OCI-LY7 (cell line): ENCODE results near the gene PNPLA6. TPM values are rescaled to one million over a fixed set of nuclear protein-coding genes. Genes with fewer than 3 reads are reported as not detected.

Source experiments
- BruUV-seq: library from RNA; stranded (reverse); fragments of 400-500 nt; replicated peaks from 2 replicates; lab custom pipeline; 2021; lab: Mats Ljungman, UMichigan
- CTCF ChIA-PET: fragments of 300-600 bp; sonication (Branson Sonifier 250); formaldehyde crosslinking; loops from one replicate; lab custom pipeline; 2022; ENCODE audit warnings: antibody characterized with exemption; ENCODE audit not compliant: unreplicated experiment; lab: Charles Lee
- POLR2A ChIA-PET: fragments of 300-600 bp; sonication (Branson Sonifier 250); formaldehyde crosslinking; loops from one replicate; lab custom pipeline; 2022; ENCODE audit warnings: antibody characterized with exemption; lab: Charles Lee
- DNase-seq: peaks from one replicate; pipeline ENCODE4 v3.0.0-alpha.2; 2015; ENCODE audit warnings: low spot score
- H2AFZ ChIP-seq: fragments of 200-600 bp; sonication (generic), shearing (Covaris generic); 2 replicates; pipeline ENCODE4 v1.6.1; 2014; ENCODE audit warnings: mild to moderate bottlenecking, antibody characterized with exemption, low read length, moderate library complexity
- H3K27ac ChIP-seq: fragments of 200-600 bp; sonication (generic); 2 replicates; pipeline ENCODE4 v1.5.1; 2014; ENCODE audit warnings: mixed run types, low read depth, mild to moderate bottlenecking, moderate library complexity, low read length, inconsistent platforms; ENCODE audit not compliant: poor library complexity, severe bottlenecking
- H3K36me3 ChIP-seq: fragments of 200-600 bp; sonication (generic); 2 replicates; pipeline ENCODE4 v1.6.1; 2014; ENCODE audit warnings: mild to moderate bottlenecking, antibody characterized with exemption, low read length, moderate library complexity, mixed read lengths; ENCODE audit not compliant: insufficient read depth
- H3K4me1 ChIP-seq: fragments of 200-600 bp; sonication (generic); 2 replicates; pipeline ENCODE4 v1.5.1; 2014; ENCODE audit warnings: mild to moderate bottlenecking, low read length; ENCODE audit not compliant: insufficient read depth, poor library complexity, severe bottlenecking
- H3K4me2 ChIP-seq: fragments of 200-600 bp; sonication (generic); 2 replicates; pipeline ENCODE4 v1.6.1; 2014; ENCODE audit warnings: mild to moderate bottlenecking, low read length
- H3K4me3 ChIP-seq: fragments of 200-600 bp; sonication (generic); 2 replicates; pipeline ENCODE4 v1.5.1; 2014; ENCODE audit warnings: mild to moderate bottlenecking, low read depth, low read length; ENCODE audit not compliant: poor library complexity, severe bottlenecking
- H3K79me2 ChIP-seq: fragments of 200-600 bp; sonication (generic); 2 replicates; pipeline ENCODE4 v1.6.1; 2016; ENCODE audit warnings: low read depth, mild to moderate bottlenecking, low read length, moderate library complexity, mixed read lengths; ENCODE audit not compliant: insufficient read depth
- H3K9me2 ChIP-seq: fragments of 200-600 bp; sonication (generic); 2 replicates; pipeline ENCODE4 v1.6.1; 2016; ENCODE audit warnings: mild to moderate bottlenecking, low read length, mixed read lengths; ENCODE audit not compliant: insufficient read depth
- H3K9me3 ChIP-seq: fragments of 200-600 bp; sonication (generic); 2 replicates; pipeline ENCODE4 v1.6.1; 2014; ENCODE audit warnings: mild to moderate bottlenecking, mixed run types, low read length, mixed read lengths
- H4K20me1 ChIP-seq: fragments of 200-600 bp; sonication (generic); 2 replicates; pipeline ENCODE4 v1.6.1; 2014; ENCODE audit warnings: mild to moderate bottlenecking, antibody characterized with exemption, low read length, moderate library complexity, mixed read lengths; ENCODE audit not compliant: insufficient read depth
- EZH2phosphoT487 ChIP-seq: fragments of 200-600 bp; sonication (generic); IDR thresholded peaks from 2 replicates; pipeline ENCODE4 v1.6.1; 2018; ENCODE audit warnings: low read depth, borderline replicate concordance, mild to moderate bottlenecking, mixed run types, antibody characterized with exemption, low read length, moderate library complexity, mixed read lengths
- intact Hi-C: fragments of 100-400 bp; cut with micrococcal nuclease; formaldehyde crosslinking; loops from one replicate; pipeline ENCODE4 v1.10.0; 2022; ENCODE audit not compliant: unreplicated experiment
- total RNA-seq, 2 experiments: library from RNA; depleted of rRNA in 1 of 2; stranded (reverse); fragments of >200 nt in 1 of 2; shearing (Covaris generic) in 1 of 2; gene quantifications; 2 replicates each; pipeline ENCODE4 v1.2.3, GENCODE V29; 2014 to 2022
- TF ChIP-seq, protein P1 (sequence below): fragments of 200-600 bp; sonication (generic); conservative IDR thresholded peaks from 2 replicates; pipeline ENCODE4 v1.5.1; 2014; ENCODE audit warnings: mild to moderate bottlenecking, antibody characterized with exemption, low read length, moderate library complexity, mixed read lengths

The PNPLA6 gene
- total RNA-seq, 2 experiments from 2014 or later: 50.6 to 92.4 TPM

DNA sequence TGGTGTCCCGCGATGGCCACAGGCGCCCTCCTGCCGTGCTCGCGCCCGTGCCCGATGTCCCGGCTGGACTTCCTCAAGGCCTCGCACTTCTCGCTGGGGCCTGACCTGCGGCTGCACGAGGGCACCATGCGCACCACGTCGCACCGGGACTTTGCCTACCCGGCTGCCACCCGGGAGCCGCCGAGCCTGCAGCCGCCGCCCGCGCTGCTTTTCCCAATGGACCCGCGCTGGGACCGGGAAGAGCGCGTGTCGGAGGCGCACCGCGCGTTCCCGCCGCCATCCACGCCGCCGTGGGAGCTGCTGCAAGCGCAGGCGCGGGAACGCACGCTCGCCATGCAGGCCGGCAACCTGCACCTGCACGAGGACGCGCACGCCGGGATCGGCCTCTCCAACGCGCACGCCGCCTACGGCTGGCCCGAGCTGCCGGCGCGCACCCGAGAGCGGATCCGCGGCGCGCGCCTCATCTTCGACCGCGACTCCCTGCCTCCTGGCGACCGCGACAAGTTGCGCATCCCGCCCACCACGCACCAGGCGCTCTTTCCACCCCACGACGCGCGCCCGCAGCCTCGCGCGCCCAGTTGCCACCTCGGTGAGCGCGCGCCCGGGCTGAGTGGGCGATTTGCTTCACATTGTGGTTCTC is 34.6 kb upstream of the PNPLA6 start:
- H3K36me3 ChIP-seq: no peaks in the 10 kb centered on the region
- TF ChIP-seq, protein P1, sequence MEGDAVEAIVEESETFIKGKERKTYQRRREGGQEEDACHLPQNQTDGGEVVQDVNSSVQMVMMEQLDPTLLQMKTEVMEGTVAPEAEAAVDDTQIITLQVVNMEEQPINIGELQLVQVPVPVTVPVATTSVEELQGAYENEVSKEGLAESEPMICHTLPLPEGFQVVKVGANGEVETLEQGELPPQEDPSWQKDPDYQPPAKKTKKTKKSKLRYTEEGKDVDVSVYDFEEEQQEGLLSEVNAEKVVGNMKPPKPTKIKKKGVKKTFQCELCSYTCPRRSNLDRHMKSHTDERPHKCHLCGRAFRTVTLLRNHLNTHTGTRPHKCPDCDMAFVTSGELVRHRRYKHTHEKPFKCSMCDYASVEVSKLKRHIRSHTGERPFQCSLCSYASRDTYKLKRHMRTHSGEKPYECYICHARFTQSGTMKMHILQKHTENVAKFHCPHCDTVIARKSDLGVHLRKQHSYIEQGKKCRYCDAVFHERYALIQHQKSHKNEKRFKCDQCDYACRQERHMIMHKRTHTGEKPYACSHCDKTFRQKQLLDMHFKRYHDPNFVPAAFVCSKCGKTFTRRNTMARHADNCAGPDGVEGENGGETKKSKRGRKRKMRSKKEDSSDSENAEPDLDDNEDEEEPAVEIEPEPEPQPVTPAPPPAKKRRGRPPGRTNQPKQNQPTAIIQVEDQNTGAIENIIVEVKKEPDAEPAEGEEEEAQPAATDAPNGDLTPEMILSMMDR: no peak
- no peak for TF ChIP-seq EZH2phosphoT487
- DNase-seq: no peak
- H3K9me2 ChIP-seq: no peaks in the 10 kb centered on the region
- no peak overlapping the region for H3K4me2 ChIP-seq
- no peaks in the 10 kb centered on the region for H4K20me1 ChIP-seq
- peaks cover 8% of the 10 kb centered on the region for H3K4me1 ChIP-seq
- H3K4me3 ChIP-seq: no peak overlapping the region
- no TSS peak for BruUV-seq
- H3K27ac ChIP-seq: no peak overlapping the region
- no peak overlapping the region for H2AFZ ChIP-seq
- intact Hi-C loops: no loop called here
- CTCF ChIA-PET: no interaction called here
- POLR2A ChIA-PET: interaction anchor here (0.7 kb wide), 1 partner anchor 342 kb away, joined by 3 read pairs; no protein-coding TSS in a partner anchor
- no peaks in the 10 kb centered on the region for H3K9me3 ChIP-seq
- no peaks in the 10 kb centered on the region for H3K79me2 ChIP-seq

DNA sequence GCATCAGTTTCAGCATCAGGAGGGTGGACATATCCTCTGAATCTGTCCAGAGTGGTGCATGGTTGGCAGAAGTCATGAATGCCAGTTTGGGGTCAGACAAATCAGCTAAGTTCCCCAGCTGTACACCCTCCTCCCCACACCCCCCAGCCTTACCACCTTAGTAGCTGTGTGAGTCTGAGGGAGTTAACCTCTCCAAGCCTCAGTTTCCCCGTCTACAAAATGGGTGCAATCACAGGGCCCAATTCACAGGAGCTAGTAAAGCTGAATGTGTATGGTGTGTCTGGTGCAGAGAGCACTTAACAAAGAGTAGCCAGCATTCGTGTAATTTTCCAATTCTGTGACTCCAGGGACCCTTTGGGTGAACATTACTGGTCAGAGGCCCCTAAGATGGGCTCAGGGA is 33.0 kb upstream of the PNPLA6 start:
- no peaks in the 10 kb centered on the region for H4K20me1 ChIP-seq
- H3K4me2 ChIP-seq: no peak overlapping the region
- H3K27ac ChIP-seq: no peak overlapping the region
- no peaks in the 10 kb centered on the region for H3K79me2 ChIP-seq
- H3K9me2 ChIP-seq: no peaks in the 10 kb centered on the region
- no peak overlapping the region for H3K4me3 ChIP-seq
- H2AFZ ChIP-seq: no peak overlapping the region
- no peaks in the 10 kb centered on the region for H3K36me3 ChIP-seq
- H3K4me1 ChIP-seq: peaks cover 13% of the 10 kb centered on the region
- POLR2A ChIA-PET: no interaction called here
- no TSS peak for BruUV-seq
- no peak for TF ChIP-seq EZH2phosphoT487
- TF ChIP-seq, protein P1: no peak
- no peaks in the 10 kb centered on the region for H3K9me3 ChIP-seq
- DNase-seq: no peak
- intact Hi-C loops: no loop called here
- CTCF ChIA-PET: no interaction called here

DNA sequence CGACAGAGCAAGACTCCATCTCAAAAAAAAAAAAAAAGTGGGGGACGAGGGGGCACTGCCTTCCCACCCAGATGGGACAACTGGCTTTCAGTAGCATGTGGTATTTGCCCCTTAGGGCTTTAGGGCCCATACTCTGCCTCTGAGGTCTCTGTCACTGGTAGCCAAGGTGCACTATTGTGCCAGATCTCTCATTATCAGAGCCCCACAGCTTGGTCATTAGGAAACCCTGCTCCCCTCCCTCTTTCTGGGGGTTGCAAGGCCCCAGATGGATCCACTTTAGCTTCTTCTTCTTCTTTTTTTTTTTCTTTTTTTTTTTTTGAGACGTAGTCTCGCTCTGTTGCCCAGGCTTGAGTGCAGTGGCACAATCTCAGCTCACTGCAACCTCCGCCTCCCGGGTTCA is 30.8 kb upstream of the PNPLA6 start:
- no TSS peak for BruUV-seq
- intact Hi-C loops: no loop called here
- CTCF ChIA-PET: no interaction called here

More for the DNA sequence above, 30.8 kb upstream of the PNPLA6 start:
- Histone ChIP-seq H3K4me2 (no peak overlapping the region), H3K4me1 (peaks cover 13% of the 10 kb centered on the region), H3K9me2 (no peaks in the 10 kb centered on the region), H3K9me3 (no peaks in the 10 kb centered on the region), H4K20me1 (no peaks in the 10 kb centered on the region), H3K79me2 (no peaks in the 10 kb centered on the region), H2AFZ (no peak overlapping the region), H3K36me3 (no peaks in the 10 kb centered on the region), H3K27ac (no peak overlapping the region), H3K4me3 (no peak overlapping the region)
- no peak for DNase-seq
- TF ChIP-seq EZH2phosphoT487: no peak
- POLR2A ChIA-PET: no interaction called here
